Measurements from ENCODE around the gene DAB1.
"Not testable (repeated sequence)": the region's sequence is repeated elsewhere in the genome, so short reads cannot be mapped to it uniquely, and the experiment has no call there.

The DAB1 gene

GRCh38 chr1:57360846-57361407 is 62.9 kb downstream of the DAB1 start:
- no peak for DNase-seq (ENCODE audit: low read depth in 2 of 2)

GRCh38 chr1:57357462-57357861 is 66.4 kb downstream of the DAB1 start:
- DNase-seq (ENCODE audit: low read depth in 2 of 2): no peak

GRCh38 chr1:57353654-57354053 is 70.2 kb downstream of the DAB1 start:
- DNase-seq (ENCODE audit: low read depth in 2 of 2): peak; percentile 32 to 42

- no peak for DNase-seq (ENCODE audit: low read depth in 2 of 2)
Measured at GRCh38 chr1:57350610-57351009, 73.2 kb downstream of the DAB1 start.

- no peak for DNase-seq (ENCODE audit: low read depth in 2 of 2)
Measured at GRCh38 chr1:57348921-57349320, 74.9 kb downstream of the DAB1 start.

- no peak for DNase-seq (ENCODE audit: low read depth in 2 of 2)
Measured at GRCh38 chr1:57345916-57346315, 77.9 kb downstream of the DAB1 start.

GRCh38 chr1:57344265-57344664 is 79.6 kb downstream of the DAB1 start:
- DNase-seq (ENCODE audit: low read depth in 2 of 2): no peak

- not testable (repeated sequence) for DNase-seq (ENCODE audit: low read depth in 2 of 2)
Measured at GRCh38 chr1:57343298-57343915, 80.5 kb downstream of the DAB1 start.

GRCh38 chr1:57341721-57342120 is 82.1 kb downstream of the DAB1 start:
- no peak for DNase-seq (ENCODE audit: low read depth in 2 of 2)

- DNase-seq (ENCODE audit: low read depth in 2 of 2): no peak
Measured at GRCh38 chr1:57340334-57341070, 83.4 kb downstream of the DAB1 start.

GRCh38 chr1:57337623-57338022 is 86.2 kb downstream of the DAB1 start:
- DNase-seq (ENCODE audit: low read depth in 2 of 2): no peak

- DNase-seq (ENCODE audit: low read depth in 2 of 2): no peak
Measured at GRCh38 chr1:57336793-57337192, 87.1 kb downstream of the DAB1 start.

- no peak for DNase-seq (ENCODE audit: low read depth in 2 of 2)
Measured at GRCh38 chr1:57331620-57332019, 92.2 kb downstream of the DAB1 start.

- DNase-seq (ENCODE audit: low read depth in 2 of 2): peak in 1 of 2 experiments; percentile 11
Measured at GRCh38 chr1:57329937-57330336, 93.9 kb downstream of the DAB1 start.

- DNase-seq (ENCODE audit: low read depth in 2 of 2): no peak
Measured at GRCh38 chr1:57329001-57329527, 94.8 kb downstream of the DAB1 start.

GRCh38 chr1:57327946-57328345 is 95.9 kb downstream of the DAB1 start:
- no peak for DNase-seq (ENCODE audit: low read depth in 2 of 2)

GRCh38 chr1:57327336-57327735 is 96.5 kb downstream of the DAB1 start:
- no peak for DNase-seq (ENCODE audit: low read depth in 2 of 2)

- no peak for DNase-seq (ENCODE audit: low read depth in 2 of 2)
Measured at GRCh38 chr1:57325536-57325935, 98.3 kb downstream of the DAB1 start.

- DNase-seq (ENCODE audit: low read depth in 2 of 2): no peak
Measured at GRCh38 chr1:57325117-57325516, 98.7 kb downstream of the DAB1 start.

- DNase-seq (ENCODE audit: low read depth in 2 of 2): no peak
Measured at GRCh38 chr1:57324388-57324787, 99.5 kb downstream of the DAB1 start.

GRCh38 chr1:57321776-57322175 is 102.1 kb downstream of the DAB1 start:
- no peak for DNase-seq (ENCODE audit: low read depth in 2 of 2)

- DNase-seq (ENCODE audit: low read depth in 2 of 2): no peak
Measured at GRCh38 chr1:57319791-57320190, 104.1 kb downstream of the DAB1 start.

- DNase-seq (ENCODE audit: low read depth in 2 of 2): peak; percentile 56 to 57
Measured at GRCh38 chr1:57319165-57319564, 104.7 kb downstream of the DAB1 start.

Data from fibroblast of skin of left quadriceps (primary cell).